Mammary epithelial cell (primary cell): ENCODE results near the gene F13A1.

ENCODE experiments used
- EZH2 ChIP-seq: IDR thresholded peaks from 2 replicates; pipeline ENCODE4 v1.6.1; 2012; ENCODE audit warnings: low read length, inconsistent platforms, borderline replicate concordance
- TF ChIP-seq, protein P1 (sequence below), 2 donors: IDR thresholded peaks in 1 of 2; conservative IDR thresholded peaks in 1 of 2; 2 replicates each; pipeline ENCODE4 v1.5.1; 2011 to 2012; ENCODE audit warnings: inconsistent platforms in 2 of 2, low read length in 2 of 2, mild to moderate bottlenecking in 2 of 2, control low read depth in 1 of 2, low read depth in 1 of 2; ENCODE audit not compliant: insufficient read depth in 1 of 2; ENCODE audit errors: extremely low read depth in 1 of 2

DNA sequence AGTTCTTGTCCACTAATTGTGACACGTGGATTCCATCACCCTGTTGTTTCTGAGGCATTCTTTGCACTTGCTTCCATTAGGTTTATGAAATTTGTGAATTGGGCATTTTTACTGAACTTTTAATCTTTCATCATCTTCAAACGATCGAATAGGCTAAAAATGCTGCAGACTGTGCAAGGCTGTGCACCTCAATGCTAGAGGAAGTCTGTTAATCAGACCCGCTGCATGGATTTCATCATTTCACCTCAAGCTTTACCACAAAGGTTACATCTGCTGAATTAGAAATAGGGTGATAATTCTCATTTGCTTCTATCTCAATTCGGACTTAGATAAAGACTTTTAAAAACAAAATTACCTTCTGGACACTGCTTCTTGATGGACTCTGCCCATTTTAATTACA lies 27.8 kb upstream of the F13A1 start:
- TF ChIP-seq, protein P1, sequence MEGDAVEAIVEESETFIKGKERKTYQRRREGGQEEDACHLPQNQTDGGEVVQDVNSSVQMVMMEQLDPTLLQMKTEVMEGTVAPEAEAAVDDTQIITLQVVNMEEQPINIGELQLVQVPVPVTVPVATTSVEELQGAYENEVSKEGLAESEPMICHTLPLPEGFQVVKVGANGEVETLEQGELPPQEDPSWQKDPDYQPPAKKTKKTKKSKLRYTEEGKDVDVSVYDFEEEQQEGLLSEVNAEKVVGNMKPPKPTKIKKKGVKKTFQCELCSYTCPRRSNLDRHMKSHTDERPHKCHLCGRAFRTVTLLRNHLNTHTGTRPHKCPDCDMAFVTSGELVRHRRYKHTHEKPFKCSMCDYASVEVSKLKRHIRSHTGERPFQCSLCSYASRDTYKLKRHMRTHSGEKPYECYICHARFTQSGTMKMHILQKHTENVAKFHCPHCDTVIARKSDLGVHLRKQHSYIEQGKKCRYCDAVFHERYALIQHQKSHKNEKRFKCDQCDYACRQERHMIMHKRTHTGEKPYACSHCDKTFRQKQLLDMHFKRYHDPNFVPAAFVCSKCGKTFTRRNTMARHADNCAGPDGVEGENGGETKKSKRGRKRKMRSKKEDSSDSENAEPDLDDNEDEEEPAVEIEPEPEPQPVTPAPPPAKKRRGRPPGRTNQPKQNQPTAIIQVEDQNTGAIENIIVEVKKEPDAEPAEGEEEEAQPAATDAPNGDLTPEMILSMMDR (conservative IDR thresholded peaks at IDR 0.05 in 1 of 2, IDR thresholded peaks at IDR 0.05 in 1 of 2; ENCODE audit: extremely low read depth in 1 of 2, insufficient read depth in 1 of 2, low read depth in 1 of 2, low read length in 2 of 2): no peak
- TF ChIP-seq EZH2: no peak
